ENCODE data around the gene NRARP.
"Not testable (repeated sequence)": the region's sequence is repeated elsewhere in the genome, so short reads cannot be mapped to it uniquely, and the experiment has no call there.

Gene NRARP

DNA sequence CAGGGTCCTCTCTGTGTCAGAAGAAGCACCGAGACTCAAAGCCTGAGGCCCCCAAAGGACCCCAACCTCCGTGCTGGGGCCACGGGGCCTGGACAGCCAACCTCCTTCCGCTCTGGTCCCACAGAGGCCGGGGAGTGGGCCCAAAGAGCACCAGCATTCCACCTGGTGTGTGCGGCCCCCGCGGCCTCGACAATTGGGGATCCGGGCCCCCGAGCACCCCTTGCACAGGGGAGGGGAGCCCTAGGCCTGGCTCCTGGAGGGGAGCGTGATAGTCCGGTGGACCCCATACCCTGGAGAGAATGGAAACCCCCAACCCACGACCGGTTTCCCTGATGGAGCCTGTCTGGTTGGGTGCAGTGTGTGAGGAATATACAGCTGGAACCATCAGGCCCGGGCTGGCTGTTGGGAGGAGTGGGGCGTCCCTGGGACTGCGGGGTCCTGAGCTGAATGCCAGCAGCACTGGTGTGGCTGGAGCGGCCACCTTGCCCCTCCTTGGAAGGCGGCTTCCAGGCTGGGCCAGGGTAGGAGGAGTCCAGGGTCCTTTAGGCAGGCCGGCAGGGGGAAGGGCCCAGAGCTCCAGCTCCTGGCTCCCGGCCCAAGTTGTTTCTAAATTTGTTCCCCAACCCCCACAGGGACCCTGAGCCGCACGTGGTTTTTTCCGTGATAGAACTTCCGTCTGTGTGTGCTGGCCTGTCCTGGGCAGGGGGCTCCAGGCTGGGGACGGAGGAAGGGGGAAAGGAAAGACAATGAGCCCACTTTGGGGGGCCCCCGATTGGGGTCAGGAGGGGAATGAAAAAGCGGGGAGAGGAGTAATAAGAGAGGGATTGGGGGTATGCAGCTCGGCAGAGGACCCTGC is 25.4 kb downstream of the NRARP start:
- DNase-seq (ENCODE audit: low read depth), result no peak

DNA sequence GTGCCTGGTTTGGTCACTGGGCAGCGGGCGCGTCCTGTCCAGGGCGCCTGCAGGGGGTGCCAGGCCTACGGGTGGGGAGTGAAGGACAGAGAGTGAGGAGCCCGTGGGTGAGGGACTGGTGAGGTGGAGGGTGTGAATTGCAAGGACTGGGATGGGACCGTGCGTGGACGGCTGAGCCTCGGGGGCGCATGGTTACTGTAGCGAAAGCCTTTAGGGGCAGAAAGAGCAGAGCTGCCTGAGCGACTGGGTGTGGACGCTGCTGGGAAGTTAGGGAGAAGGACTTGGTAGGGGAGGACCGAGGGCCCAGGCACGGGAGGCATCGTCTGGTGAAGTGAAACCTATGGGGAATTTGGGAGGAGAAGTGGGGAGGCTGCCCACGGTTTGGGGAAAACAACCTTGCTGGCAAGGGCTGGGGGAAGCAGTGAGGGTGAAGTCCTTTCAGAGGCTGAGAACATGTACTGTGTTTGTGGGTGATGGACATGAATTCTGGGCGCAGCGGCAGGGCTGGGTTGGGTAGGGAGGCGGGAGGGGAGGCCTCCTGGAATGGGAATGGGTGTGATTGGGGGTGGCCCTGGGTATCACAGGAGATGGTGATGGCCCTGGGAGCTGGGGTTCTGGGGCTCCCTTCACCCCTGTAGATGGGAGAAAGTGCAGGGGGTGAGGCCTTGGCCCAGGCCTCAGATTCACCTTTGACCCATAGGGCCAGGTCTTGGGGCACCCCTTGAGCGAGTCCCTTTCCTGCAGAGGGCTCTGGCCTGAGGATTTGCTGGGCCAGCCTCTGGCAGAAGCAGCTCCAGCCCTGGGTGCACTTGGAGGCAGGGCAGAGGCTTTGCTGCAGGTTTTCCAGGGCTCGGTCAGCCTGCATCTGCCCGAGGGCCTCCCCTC is 26.2 kb downstream of the NRARP start:
- no peak for DNase-seq (ENCODE audit: low read depth)

DNA sequence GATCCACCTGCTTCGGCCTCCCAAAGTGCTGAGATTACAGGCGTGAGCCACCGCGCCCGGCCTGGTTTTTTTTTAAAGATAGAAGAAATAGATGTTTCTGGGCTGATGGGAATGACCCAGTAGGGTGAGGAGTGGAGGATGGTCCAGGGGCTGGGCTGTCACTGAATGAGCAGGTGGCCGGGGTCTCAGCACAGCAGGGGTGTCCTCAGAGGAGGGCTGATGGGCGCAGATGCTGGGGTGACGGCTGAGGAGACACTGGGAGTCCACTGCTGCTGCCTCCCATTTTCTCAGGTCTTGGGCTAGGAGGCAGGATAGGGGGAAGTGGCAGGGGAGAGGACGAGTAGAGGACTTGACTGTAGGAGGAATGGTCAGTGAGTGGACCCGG is 26.9 kb downstream of the NRARP start:
- DNase-seq (ENCODE audit: low read depth), result no peak

DNA sequence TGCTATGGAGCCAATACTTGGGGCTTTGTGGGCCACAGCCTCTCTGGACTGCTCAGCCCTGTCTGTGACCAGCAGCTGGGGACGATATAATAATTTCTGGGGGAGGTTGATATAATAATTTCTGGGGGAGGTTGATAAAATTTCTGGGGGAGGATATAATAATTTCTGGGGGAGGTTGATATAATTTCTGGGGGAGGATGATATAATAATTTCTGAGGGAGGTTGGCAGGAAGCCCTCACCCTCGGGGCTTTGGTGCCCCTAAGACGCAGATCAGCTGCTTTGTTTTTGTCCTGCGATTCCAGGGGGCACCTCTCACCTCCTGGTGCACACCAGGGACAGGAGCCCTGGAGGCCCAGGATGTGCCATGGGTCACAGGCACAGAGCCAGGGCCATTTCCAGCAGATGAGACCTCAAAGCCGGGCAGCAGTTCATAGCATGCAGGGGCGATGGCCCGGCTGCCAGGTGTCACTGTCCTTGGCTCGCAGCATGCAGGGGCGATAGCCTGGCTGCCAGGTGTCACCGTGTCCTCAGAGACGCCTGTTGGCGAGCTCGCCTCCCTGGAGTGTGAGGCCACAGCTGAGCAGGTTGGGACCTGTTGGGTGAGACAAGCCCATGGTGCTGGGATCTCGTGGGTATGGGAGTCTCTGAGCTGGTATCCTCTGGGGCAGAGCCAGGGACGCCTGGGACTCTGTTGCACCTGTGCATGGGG is 28.3 kb downstream of the NRARP start:
- DNase-seq (ENCODE audit: low read depth), result no peak

DNA sequence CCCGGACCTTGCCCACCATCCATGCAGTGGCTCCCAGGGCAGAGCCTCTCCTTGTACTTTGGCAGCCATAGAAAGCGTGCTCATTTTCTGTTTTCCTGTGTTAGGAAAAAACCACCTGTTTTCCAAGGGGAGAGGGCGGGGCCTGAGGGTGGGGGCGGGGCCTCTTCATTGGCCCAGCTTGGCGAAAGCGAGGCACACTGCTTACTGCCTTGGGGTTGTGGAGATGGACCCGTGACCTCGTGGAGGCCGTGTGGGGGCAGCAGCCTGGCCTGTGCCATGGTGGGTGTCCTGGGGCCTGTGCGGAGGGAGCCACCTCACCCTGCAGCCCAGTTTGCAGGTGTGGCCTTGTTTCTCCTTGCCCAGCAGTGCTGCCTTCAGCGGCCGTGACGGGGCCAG is 29.0 kb downstream of the NRARP start:
- DNase-seq (ENCODE audit: low read depth), result no peak

DNA sequence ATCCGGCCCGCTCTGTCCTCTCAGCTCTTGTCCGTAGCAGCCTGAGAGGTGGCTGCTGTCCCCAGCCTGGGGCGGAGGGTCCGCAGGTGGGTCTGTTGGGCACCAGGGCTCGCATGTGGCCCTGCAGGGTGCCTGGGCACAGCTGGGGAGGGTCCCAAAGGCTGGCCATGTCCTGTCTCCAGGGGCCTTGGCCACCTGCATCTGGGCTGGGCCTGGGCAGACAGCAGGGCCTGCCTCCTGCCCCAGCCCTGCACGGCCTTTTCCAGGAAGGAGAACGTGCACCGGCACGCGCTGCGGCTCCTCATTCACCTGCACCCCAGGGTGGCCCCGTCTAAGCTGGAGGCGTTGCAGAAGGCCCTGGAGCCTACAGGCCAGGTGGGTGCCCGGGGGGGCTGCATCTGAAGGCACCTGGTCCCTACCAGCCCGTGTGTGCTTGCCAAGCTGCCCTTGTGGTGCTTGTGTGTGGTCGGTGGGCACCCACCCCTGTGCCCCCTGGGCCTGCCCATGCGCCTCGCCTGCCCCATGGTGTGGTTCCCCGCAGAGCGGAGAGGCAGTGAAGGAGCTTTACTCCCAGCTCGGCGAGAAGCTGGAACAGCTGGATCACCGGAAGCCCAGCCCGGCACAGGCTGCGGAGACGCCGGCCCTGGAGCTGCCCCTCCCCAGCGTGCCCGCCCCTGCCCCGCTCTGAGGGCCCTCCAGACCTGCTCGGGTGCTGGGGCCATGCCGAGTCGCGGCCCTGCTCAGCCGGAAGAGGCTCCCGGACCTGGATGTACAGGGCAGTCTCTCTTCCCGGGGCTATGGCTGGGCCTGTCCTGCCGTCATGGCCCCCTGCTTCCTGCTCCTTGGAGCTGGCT is 29.6 kb downstream of the NRARP start:
- DNase-seq (ENCODE audit: low read depth), result no peak

DNA sequence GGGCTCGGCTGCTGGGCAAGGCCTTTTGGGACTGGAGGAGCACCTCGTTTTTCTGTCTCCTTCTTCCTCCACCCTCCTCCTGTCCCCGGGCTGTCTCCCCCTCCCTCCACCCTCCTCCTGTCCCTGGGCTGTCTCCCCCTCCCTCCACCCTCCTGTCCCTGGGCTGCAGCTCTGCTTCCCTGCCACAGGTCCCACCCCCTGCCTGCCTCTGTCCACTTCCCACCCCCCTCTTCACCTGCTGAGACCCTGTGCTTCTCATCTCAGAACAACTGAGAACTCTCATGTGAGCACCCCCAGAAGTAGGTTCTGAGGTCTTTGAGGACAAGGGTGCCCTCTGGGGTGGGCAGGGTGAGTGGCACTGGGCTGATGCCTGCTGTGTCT is 30.4 kb downstream of the NRARP start:
- no peak for DNase-seq (ENCODE audit: low read depth)

DNA sequence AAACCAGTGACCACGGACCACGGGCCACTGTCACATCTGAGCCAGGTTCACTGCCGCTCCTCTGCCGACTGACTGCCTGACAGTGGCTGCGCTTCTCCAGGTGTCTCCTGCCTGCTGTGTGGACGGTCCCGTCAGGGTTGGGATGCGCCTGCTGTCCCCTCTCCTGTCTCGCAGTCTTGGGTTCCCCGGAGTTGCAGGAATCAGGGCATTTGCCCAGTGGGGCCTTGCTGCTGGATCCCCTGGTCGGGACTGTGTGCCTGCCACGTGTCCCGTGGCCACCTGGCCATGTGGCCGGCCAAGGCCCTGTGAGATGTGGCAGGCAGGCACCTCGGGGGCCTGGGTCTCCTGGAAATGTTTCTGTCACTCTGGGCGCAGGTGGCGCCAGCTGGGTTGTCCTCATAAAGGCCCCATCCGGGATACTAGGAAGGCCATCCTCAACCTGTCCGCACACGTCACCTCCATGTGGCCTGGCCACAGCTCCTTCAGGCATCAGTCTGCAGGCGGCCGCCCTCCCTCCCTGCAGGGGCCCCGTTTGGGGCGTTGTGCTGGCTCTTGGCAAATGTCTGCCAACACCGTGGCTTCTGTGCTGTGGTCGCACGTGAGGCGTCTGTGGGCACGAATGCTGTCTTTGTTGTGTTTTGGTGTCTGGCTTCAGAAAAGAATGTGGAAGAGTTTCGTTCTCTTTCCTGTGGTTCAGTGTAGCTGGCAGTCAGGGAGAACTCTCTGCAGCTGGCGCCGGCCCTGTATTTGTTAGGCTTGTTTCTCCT is 31.0 kb downstream of the NRARP start:
- DNase-seq (ENCODE audit: low read depth), result no peak

DNA sequence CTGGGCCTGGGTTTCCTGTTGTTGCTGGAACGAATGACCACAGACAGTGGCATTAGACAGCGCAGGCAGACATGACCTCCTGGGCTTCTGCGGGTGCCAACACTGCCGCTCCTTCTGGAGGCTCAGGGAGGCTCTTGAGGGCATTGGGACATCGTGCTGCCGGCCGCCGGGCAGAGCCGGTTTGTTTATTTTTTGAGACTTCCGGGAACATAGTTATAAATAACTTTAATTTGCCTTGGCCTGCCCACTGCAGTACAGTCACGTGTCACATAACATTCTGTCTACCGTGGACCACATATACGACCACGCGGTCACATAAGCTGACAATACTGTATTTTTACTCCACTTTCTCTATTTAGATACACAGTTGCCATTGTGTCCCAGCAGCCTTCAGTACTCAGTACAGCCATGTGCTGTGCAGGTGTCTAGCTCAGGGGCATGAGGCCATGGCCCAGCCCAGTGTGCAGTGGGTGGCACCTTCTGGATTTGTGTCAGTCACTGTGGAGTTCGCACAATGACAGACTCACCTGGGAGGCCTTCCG is 32.8 kb downstream of the NRARP start:
- no peak for DNase-seq (ENCODE audit: low read depth)

DNA sequence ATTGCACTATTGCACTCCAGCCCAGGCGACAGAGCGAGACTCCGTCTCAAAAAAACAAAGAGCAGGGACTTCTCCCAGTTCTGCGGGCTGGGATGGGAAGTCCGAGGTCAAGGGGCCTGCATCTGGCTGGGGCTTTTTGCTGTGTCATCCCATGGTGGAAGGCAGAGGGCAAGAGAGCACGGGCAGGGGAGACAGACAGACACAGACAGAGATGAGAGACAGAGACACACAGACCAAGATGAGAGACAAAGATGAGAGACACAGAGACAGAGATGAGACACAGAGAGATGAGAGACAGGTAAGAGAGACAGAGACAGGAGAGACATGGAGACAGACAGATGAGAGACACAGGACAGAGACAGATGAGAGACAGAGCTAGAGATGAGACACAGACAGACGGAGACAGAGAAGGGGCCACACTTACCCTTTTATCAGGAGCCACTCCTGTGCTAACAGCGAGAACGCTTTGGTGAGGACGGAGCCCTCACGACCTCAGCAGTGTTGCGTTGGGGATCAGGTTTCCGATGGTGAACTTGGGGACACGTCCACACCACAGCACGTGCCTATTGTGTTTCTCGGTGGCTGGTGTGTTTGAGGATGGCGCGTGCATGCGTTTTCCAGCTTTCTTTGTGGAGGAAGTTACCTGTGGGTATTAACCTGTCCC is 33.4 kb downstream of the NRARP start:
- DNase-seq (ENCODE audit: low read depth), result no peak

DNA sequence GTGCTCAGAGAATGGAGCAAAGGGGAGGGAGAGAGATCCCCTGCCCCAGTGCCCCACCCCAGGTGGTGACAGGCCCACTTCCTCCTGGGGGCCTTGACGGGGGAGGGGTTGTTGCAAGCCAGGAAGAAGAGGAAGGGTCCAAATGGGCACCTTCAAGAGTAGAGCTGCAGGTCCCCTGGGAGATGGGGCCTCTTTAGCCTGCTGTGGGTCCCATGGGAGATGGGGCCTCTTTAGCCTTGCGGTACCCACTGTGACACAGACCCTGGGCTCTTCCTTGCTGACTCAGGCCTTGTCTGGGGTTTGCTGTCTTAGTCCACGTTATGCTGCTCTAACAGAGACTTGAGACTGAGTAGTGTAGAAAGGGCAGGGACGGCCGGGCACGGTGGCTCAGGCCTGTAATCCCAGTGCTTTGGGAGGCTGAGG is 34.1 kb downstream of the NRARP start:
- DNase-seq (ENCODE audit: low read depth), result no peak

DNA sequence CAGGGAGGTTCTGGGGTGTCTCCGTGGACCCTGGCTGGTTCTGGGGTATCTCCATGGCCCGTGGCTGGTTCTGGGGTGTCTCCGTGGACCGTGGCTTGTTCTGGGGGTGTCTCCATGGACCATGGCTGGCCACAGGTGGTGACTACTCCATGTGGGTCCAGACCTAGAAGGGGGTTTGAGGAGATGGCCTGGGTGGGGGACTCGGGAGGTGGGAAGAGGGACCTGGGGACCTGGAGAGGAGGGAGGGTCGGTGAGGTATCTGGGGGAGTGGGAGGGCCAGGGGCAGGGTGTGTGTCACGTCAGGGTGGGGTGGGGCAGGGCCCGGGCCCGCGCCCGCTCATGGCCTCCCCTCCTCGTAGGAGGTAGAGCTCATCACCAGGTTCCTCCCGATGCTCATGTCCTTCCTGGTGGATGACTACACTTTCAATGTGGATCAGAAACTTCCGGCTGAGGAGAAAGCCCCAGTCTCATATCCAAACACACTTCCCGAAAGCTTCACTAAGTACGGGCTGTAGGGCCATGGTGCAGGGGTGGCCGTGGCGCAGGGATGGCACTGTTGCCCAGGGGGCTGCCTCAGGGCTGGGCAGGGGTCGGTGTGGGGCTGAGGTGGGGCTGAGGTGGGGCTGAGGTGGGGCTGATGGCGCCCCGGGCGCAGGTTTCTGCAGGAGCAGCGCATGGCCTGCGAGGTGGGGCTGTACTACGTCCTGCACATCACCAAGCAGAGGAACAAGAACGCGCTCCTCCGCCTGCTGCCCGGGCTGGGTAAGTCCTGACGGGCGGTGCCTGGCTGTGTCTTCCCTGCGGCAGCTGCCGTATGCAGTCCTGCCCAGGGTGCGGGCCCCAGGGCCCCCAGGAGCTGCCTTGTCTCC is 35.3 kb downstream of the NRARP start:
- DNase-seq (ENCODE audit: low read depth), result no peak

DNA sequence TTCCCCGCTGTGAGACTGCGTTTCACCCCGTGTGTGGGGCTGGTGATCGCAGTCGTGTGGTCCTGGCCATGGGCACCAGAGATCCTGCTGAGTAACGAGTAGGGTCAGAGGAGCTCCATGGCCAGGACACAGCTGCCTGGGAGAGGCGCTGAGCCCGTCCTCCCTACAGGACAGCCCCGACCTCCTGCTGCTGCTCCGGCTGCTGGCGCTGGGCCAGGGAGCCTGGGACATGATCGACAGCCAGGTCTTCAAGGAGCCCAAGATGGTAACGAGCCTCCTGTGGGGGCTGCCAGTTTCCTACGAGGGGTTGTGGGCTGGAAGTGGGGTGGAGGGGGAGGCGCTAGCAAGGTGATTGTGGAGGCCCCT is 35.9 kb downstream of the NRARP start:
- no peak for DNase-seq (ENCODE audit: low read depth)

DNA sequence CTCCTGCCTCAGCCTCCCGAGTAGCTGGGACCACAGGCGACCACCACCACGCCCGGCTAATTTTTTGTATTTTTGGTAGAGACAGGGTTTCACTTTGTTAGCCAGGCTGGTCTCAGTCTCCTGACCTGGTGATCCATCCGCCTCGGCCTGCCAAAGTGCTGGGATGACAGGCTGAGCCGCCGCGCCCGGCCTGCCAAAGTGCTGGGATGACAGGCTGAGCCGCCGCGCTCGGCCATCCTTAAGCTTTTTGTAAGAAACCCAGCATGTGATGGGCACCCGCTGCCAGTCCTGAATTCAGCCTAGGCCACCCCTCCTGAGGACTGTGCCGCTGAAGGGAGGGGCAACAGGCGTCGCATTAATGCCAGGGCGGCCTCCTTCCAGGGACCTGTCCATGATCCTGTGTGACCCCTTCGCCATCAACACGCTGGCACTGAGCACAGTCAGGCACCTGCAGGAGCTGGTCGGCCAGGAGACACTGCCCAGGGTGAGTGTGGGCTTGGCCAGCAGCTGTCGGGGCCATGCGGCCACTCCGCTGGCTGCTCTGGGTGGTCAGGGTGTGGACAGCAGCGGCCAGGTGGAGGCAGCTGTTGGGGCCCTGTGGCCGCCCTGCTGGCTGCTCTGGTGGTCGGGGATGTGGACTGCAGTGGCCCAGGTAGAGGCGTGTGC is 36.4 kb downstream of the NRARP start:
- DNase-seq (ENCODE audit: low read depth), result no peak

DNA sequence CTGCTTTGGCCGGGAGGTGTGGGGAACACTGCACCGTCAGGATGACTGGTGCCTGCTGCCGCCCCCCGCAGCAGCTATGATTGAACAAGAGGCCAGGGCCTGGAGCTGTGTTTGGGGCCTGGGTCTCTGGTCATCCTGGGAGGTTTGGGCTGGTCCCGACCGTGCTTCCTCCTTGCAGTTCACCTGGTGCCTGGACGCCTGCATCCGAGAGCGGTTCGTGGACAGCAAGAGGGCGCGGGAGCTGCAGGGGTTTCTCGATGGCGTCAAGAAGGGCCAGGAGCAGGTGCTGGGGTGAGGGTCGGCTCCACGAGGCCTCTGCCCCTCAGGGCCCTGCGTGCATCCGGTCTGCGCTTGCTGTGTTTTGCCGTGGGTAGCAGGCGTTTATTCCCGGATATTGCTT is 38.0 kb downstream of the NRARP start:
- DNase-seq (ENCODE audit: low read depth), result no peak

DNA sequence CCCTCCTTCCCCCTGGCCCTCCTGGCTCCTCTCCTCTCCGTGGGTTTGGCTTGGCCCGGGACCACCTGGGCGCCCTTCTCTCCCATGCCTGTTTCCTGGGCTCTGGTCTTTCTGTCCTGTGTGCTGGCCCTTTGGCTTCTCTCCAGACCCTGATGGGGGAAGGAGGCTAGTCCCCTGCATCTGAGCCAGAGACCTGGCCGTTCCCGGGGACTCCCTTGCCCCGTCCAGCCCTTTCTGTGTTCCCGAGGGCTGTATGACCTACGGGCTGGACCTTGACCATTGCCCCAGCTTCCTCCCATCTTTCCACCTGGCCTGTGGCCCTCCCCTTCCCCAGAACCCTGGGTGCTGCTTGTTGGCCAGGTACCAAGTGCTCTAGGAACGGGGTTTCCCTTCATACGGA is 38.6 kb downstream of the NRARP start:
- DNase-seq (ENCODE audit: low read depth), result no peak

DNA sequence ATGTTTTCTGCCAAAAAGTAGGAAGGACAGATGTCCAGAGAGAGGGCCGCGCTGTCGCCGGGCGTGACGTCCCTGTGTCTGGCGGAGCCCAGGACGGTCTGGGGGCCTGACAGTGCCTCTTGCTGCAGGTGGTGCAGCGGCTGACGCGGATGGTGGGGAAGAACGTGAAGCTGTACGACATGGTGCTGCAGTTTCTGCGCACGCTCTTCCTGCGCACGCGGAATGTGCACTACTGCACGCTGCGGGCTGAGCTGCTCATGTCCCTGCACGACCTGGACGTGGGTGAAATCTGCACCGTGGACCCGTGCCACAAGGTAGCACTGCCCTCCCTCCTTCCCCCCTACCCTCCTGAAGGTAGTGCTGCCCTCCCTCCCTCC is 39.2 kb downstream of the NRARP start:
- DNase-seq (ENCODE audit: low read depth), result no peak

DNA sequence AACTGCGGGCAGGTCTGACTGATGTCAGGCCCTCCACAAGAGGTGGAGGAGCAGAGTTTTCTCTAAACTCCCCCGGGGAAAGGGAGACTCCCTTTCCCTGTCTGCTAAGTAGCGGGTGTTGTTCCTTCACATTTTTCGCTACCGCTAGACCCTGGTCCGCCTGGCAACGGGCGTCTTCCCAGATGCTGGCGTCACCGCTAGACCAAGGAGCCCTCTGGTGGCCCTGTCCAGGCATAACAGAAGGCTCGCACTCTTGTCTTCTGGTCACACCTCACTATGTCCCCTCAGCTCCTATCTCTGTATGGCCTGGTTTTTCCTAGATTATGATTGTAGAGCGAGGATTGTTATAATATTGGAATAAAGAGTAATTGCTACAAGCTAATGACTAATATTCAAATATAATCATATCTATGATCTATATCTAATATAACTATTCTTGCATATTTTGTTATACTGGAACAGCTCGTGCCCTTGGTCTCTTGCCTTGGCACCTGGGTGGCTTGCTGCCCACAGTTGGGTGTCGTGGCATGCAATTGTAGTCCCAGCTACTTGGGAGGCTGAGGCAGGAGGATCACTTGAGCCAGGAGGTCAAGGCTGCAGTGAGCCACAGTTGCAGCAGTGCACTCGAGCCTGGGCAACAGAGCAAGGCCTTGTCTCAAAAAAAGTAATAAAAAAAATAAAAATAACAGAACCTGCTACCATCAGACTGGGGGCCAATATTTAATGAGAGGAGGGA is 39.7 kb downstream of the NRARP start:
- DNase-seq (ENCODE audit: low read depth), result not testable (repeated sequence)
